ENCODE results near the gene TBC1D16. TPM values are rescaled to one million over a fixed set of nuclear protein-coding genes. Genes with fewer than 3 reads are reported as not detected.

The TBC1D16 gene
- total RNA-seq, 1 experiment from 2014 or later, result 21.1 TPM

GRCh38 chr17:79981661-79982101, 54.0 kb downstream of the TBC1D16 start:
- Mint-ChIP-seq H3K36me3 (ENCODE audit: insufficient read depth, unreplicated experiment) (peaks cover 5% of the 10 kb centered on the region), H3K27me3 (ENCODE audit: insufficient read depth, unreplicated experiment) (no peaks in the 10 kb centered on the region), H3K4me3 (ENCODE audit: unreplicated experiment) (no peak overlapping the region), H3K9me3 (ENCODE audit: unreplicated experiment) (no peaks in the 10 kb centered on the region), H3K27ac (ENCODE audit: low read depth, unreplicated experiment) (no peak overlapping the region), H3K4me1 (ENCODE audit: insufficient read depth, unreplicated experiment) (peaks cover 8% of the 10 kb centered on the region)
- no peak for DNase-seq (ENCODE audit: unreplicated experiment)
- no TSS peak for BruUV-seq (replicated peaks)
- TF ChIP-seq CTCF (IDR thresholded peaks at IDR 0.05; ENCODE audit: unreplicated experiment), result no peak
- ChIA-PET POLR2A (no interaction called here), CTCF (interaction anchor here (0.6 kb wide), 2 partner anchors 34 to 970 kb away, joined by 3 read pairs; no protein-coding TSS in a partner anchor)
- intact Hi-C loops (cut with micrococcal nuclease), result no loop called here

GRCh38 chr17:79981090-79981489, 54.6 kb downstream of the TBC1D16 start:
- no peak overlapping the region for H3K27ac Mint-ChIP-seq (ENCODE audit: low read depth, unreplicated experiment)
- BruUV-seq (replicated peaks), result no TSS peak

GRCh38 chr17:79980246-79981043, 55.2 kb downstream of the TBC1D16 start:
- H3K9me3 Mint-ChIP-seq (ENCODE audit: unreplicated experiment), result no peaks in the 10 kb centered on the region
- ChIA-PET CTCF (no interaction called here), POLR2A (no interaction called here)
- H3K4me3 Mint-ChIP-seq (ENCODE audit: unreplicated experiment), result no peak overlapping the region
- BruUV-seq (replicated peaks), result no TSS peak
- peaks cover 8% of the 10 kb centered on the region for H3K4me1 Mint-ChIP-seq (ENCODE audit: insufficient read depth, unreplicated experiment)
- intact Hi-C loops (cut with micrococcal nuclease), result no loop called here
- no peak for TF ChIP-seq CTCF (IDR thresholded peaks at IDR 0.05; ENCODE audit: unreplicated experiment)
- DNase-seq (ENCODE audit: unreplicated experiment), result no peak
- H3K27ac Mint-ChIP-seq (ENCODE audit: low read depth, unreplicated experiment), result no peak overlapping the region
- no peaks in the 10 kb centered on the region for H3K27me3 Mint-ChIP-seq (ENCODE audit: insufficient read depth, unreplicated experiment)
- peaks cover 7% of the 10 kb centered on the region for H3K36me3 Mint-ChIP-seq (ENCODE audit: insufficient read depth, unreplicated experiment)

More at GRCh38 chr17:79981090-79981489, 54.6 kb downstream of the TBC1D16 start:
- TF ChIP-seq CTCF (IDR thresholded peaks at IDR 0.05; ENCODE audit: unreplicated experiment), result no peak
- intact Hi-C loops (cut with micrococcal nuclease), result no loop called here
- H3K9me3 Mint-ChIP-seq (ENCODE audit: unreplicated experiment), result no peaks in the 10 kb centered on the region
- peaks cover 8% of the 10 kb centered on the region for H3K4me1 Mint-ChIP-seq (ENCODE audit: insufficient read depth, unreplicated experiment)
- H3K27me3 Mint-ChIP-seq (ENCODE audit: insufficient read depth, unreplicated experiment), result no peaks in the 10 kb centered on the region
- H3K4me3 Mint-ChIP-seq (ENCODE audit: unreplicated experiment), result no peak overlapping the region
- ChIA-PET CTCF (no interaction called here), POLR2A (no interaction called here)
- peaks cover 6% of the 10 kb centered on the region for H3K36me3 Mint-ChIP-seq (ENCODE audit: insufficient read depth, unreplicated experiment)
- no peak for DNase-seq (ENCODE audit: unreplicated experiment)

- POLR2A ChIA-PET, result no interaction called here
- no peaks in the 10 kb centered on the region for H3K9me3 Mint-ChIP-seq (ENCODE audit: unreplicated experiment)
- peaks cover 6% of the 10 kb centered on the region for H3K36me3 Mint-ChIP-seq (ENCODE audit: insufficient read depth, unreplicated experiment)
- no peaks in the 10 kb centered on the region for H3K27me3 Mint-ChIP-seq (ENCODE audit: insufficient read depth, unreplicated experiment)
- CTCF ChIA-PET, result no interaction called here
- H3K4me3 Mint-ChIP-seq (ENCODE audit: unreplicated experiment), result no peak overlapping the region
- intact Hi-C loops (cut with micrococcal nuclease), result no loop called here
- no peak overlapping the region for H3K27ac Mint-ChIP-seq (ENCODE audit: low read depth, unreplicated experiment)
- no peak for TF ChIP-seq CTCF (IDR thresholded peaks at IDR 0.05; ENCODE audit: unreplicated experiment)
- BruUV-seq (replicated peaks), result no TSS peak
- DNase-seq (ENCODE audit: unreplicated experiment), result no peak
- H3K4me1 Mint-ChIP-seq (ENCODE audit: insufficient read depth, unreplicated experiment), result peaks cover 8% of the 10 kb centered on the region
Measured at GRCh38 chr17:79979816-79980215, 55.9 kb downstream of the TBC1D16 start.
